ENCODE measurements around the gene BOLA2.
"Not testable (repeated sequence)": the region's sequence is repeated elsewhere in the genome, so short reads cannot be mapped to it uniquely, and the experiment has no call there.

The BOLA2 gene

DNA sequence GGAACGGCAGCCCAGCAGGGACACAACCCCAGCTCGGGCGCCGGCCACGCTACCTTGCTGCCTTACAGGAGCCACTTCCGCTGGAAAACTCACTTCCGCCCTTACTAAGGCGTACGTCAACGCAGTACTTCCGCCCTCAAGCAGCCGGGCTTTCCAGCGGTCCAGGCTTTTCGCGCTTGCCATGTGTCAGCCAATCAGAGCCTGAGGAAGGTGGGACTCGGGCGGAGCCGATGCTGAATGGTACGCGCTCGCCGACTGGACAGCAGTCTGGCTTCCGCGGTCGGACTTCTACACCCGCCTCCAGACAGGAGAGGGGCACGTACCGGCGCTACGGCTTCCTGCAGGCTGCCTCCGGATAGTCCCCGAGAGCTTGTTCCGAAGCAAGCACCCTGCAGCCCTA, at the start of gene BOLA2, which contains the start of gene SLX1B:
BOLA2 (minus strand) TSS at position 83 of the 400 bp plus-strand sequence. CDS start 98 bp downstream, outside the sequence.
SLX1B (plus strand) TSS at position 265 of the 400 bp plus-strand sequence.
- not testable (repeated sequence) for H3K4me3 ChIP-seq (replicated peaks; ENCODE audit: low read depth, low read length); DNase-seq (ENCODE audit: extremely low read depth, low read depth)

DNA sequence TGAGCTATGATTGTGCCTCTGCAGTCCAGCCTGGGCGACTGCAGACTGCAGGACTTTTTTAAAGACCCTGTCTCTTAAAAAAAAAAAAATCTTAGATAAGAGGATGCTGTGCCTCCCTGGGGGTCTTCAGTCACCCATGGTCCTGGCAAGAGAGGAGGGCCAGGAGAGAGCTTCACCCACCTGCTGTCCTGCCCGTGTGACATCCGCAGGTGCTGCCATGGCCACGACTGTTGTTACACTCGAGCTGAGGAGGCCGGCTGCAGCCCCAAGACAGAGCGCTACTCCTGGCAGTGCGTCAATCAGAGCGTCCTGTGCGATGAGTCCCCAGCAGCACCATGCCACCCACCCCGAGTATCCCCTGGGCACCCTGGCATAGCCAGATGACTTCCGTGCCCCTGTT, 28.1 kb upstream of the BOLA2 start:
- not testable (repeated sequence) for H3K4me3 ChIP-seq (replicated peaks; ENCODE audit: low read depth, low read length); DNase-seq (ENCODE audit: extremely low read depth, low read depth)

DNA sequence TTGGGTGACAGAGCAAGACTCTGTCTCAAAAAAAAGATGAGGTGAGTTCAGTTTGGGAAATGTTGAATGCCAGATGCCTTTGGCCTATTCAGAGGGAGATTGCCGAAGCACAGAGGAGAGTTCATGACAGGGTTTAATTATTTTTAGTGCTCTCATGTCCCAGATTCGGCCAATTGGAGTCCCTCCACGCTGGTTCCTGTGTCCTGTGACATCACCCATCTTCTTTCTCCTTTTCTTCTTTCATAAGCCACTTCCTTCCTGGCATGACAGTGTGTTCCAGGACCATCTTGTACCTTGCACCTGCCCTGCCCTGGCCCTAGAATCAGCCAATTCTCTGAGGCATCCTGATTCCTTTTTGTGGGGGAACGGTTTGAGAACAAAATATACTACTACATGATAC, 17.9 kb upstream of the BOLA2 start:
- H3K4me3 ChIP-seq (replicated peaks; ENCODE audit: low read depth, low read length); DNase-seq (ENCODE audit: extremely low read depth, low read depth): not testable (repeated sequence)

DNA sequence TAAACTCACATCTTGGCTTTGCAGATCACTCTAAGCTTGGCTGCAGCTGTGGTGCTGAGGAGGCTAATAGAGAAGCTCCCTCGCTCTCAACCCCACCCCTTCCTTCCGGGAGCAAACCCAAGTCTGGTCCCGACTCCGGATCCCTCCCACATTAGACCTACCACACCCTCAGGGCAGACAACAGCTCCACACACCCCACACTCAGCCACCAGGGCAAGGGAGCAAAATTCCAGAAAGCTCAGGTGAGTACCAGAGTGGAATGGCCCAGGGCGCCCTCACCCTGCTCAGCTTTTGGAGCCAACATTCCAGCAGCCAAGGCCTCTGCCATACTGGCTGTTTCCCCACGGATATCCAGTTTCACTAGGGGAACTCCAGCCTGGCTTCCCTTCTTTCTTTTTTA, 15.5 kb upstream of the BOLA2 start:
- DNase-seq (ENCODE audit: extremely low read depth, low read depth); H3K4me3 ChIP-seq (replicated peaks; ENCODE audit: low read depth, low read length): not testable (repeated sequence)

DNA sequence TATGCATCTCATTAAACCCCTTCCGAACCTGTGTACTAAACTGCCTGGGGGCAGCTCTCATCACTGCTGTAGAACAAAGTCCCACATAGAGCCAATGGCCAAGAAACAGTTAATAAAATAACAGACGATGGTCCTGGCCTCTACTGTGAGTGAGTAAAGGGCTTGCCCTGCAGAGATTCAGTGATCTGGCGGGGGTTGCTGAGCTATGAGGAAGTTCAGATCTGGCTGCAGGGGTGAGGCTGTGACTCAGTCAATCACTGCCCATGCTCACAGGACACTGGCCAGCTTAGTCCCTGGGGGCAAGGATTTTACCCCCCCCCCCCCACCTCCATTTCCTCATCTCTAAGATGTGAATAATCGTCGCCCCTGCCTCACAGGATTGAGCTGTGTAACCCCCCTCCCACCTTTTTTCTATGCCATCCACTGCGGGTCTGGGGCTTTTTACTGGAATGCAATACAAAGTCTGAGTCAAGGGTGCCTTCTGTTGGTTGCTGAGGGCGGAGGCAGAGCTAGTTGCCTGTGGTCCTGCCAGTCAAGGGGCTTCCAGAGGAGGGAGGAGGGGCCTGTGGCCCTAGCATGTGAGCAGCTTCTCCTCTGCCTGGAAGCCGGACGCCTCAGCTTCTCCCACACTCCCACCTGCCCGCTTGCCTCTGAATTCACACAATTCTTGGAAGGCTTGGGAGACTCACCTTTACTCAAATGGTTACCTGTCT, 13.7 kb upstream of the BOLA2 start:
- not testable (repeated sequence) for DNase-seq (ENCODE audit: extremely low read depth, low read depth); H3K4me3 ChIP-seq (replicated peaks; ENCODE audit: low read depth, low read length)

DNA sequence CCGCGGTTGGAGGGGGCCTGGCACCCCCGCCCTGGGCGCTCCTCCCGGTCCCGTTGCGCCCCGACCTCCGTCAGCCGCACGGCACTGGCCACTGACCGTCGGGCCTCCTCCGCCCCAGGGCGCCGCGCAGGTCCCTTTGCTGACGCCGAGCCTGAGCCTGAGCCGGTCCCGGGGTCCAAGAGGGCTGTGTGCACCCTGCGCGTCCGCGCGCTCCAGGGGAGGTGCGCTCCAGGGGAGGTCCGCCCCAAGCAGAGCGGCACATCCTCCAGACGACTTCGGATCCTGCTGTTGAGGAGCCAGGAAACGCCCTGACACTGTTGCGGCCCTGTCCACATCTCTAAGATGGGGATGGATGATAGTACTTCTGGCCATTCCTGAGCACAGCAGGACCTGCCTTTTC, 12.8 kb upstream of the BOLA2 start:
- not testable (repeated sequence) for DNase-seq (ENCODE audit: extremely low read depth, low read depth); H3K4me3 ChIP-seq (replicated peaks; ENCODE audit: low read depth, low read length)

DNA sequence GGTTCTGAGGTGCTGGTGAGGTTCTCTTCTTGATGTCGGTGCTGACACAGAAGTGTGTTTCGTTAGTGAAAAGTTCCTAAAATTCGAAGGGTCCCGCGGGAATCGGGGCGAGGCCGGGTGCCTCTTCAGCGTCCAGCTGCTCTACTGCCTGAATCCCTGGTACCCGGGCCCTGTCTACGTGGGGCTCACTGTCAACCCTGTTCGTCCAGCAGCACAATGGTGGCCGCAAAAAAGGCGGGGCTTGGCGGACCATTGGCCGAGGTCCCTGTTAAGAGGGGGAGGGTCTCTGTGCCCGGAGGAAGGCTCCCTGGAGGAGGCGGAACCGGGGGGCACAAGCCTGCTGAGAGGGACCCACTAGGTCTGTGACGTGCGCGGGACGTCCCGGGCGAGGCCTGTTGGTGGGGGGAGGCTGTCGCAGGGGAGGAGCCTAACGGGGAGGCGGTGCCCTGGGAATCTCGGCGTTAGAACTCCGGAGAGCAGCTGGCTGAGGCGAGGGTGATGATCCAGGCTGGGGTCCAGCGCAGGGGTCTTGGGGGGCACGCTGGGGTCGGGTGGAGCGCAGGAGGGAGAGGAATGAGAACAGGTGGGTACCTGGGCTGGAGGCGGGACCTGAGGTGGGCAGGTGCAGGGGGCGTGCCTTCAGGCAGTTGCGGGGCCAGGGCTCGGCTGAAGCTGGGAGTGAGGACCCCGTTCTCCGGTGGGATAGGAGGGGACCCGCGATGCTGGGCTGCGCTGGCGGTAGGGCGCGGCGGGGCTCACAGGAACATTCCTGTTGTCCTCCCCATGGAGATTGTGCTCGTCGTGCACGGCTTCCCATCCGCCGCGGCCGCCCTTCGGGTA, 12.1 kb upstream of the BOLA2 start:
- H3K4me3 ChIP-seq (replicated peaks; ENCODE audit: low read depth, low read length); DNase-seq (ENCODE audit: extremely low read depth, low read depth): not testable (repeated sequence)

DNA sequence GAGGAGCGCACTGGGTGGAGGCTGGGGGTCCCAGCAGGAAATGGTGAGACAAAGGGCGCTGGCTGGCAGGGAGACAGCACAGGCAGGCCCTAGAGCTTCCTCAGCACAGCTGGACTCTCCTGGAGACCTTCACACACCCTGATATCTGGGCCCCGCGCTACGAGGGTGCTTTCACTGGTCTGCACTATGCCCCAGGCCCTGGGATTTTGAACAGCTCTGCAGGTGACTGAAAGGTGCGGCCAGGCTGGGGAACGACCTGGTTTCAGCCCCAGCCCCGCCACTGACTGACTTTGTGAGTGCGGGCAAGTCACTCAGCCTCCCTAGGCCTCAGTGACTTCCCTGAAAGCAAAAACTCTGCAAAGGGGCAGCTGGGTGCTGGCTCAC, 6.5 kb upstream of the BOLA2 start:
- H3K4me3 ChIP-seq (replicated peaks; ENCODE audit: low read depth, low read length); DNase-seq (ENCODE audit: extremely low read depth, low read depth): not testable (repeated sequence)

DNA sequence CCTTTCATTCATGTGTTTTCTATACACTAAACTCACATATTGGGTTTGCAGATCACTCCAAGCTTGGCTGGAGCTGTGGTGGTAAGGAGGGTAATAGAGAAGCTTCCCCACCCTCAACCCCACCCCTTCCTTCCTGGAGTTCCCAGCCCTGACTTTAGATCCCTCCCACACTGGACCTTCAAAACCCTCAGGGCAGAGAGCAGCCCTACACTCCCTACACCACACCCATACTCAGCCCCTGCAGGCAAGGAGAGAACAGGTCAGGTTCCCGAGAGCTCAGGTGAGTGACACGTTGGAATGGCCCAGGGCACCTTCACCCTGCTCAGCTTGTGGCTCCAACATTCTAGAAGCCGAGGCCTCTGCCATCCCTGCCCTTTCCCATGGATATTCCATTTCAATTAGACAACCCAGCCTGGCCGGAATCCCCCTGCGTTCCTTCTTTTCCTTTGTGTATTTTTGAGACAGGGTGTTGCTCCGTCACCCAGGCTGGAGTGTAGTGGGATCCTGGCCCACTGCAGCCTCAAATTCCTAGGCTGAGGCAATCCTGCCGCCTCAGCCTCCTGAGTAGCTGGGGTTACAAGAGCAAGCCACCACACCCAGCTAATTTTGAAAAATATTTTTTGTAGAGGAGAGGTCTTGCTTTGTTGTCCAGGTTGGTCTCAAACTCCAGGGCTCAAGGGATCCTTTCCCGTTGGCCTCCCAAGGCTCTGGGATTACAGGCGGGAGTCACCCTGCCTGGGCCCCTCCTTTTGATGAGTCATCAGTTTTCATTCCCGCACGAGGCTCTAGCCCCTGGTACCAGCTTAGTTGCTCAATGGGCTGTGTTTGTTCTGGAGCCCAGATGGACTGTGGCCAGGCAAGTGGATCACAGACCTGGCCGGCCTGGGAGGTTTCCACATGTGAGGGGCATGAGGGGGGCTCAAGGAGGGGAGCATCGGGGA, 5.8 kb upstream of the BOLA2 start, which contains the start of gene SULT1A4:
SULT1A4 (plus strand) TSS at position 208 of the 941 bp plus-strand sequence. CDS start 1,473 bp downstream, outside the sequence.
- DNase-seq (ENCODE audit: extremely low read depth, low read depth); H3K4me3 ChIP-seq (replicated peaks; ENCODE audit: low read depth, low read length): not testable (repeated sequence)

DNA sequence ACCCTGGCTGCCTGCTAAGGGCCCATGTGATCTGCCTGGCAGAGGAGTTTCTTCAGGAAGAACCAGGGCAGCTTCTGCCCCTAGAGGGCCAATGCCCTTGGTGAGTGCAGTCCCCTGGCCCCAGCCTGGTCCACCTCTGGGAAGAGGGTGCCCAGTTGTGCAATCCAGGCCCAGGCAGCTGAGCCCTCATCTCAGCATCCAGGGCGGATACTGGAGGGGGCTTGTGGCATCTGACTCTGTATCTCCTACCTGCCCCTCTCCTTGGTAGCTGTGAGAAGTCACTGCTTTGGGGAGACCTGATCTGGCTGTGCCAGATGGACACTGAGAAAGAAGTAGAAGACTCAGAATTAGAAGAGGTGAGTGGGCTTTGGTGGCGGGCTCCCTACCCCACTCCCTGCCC, 3.5 kb upstream of the BOLA2 start:
- not testable (repeated sequence) for H3K4me3 ChIP-seq (replicated peaks; ENCODE audit: low read depth, low read length); DNase-seq (ENCODE audit: extremely low read depth, low read depth)

DNA sequence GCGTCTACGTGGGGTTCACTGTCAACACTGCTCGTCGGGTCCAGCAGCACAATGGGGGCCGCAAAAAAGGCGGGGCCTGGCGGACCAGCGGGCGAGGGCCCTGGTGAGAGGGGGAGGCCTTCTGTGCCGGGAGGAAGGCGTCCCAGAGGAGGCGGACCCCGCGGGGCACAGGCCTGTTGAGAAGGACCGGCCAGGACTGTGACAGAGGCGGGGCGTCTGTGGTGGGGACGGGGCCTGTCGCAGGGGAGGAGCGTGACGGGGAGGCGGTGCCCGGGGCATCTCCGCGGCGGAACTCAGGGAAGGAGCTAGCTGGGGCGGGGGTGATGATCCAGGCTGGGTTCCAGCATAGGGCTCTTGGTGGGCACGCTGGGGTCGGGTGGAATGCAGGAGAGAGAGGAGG, 677 bp upstream of the BOLA2 start:
- DNase-seq (ENCODE audit: extremely low read depth, low read depth); H3K4me3 ChIP-seq (replicated peaks; ENCODE audit: low read depth, low read length): not testable (repeated sequence)

DNA sequence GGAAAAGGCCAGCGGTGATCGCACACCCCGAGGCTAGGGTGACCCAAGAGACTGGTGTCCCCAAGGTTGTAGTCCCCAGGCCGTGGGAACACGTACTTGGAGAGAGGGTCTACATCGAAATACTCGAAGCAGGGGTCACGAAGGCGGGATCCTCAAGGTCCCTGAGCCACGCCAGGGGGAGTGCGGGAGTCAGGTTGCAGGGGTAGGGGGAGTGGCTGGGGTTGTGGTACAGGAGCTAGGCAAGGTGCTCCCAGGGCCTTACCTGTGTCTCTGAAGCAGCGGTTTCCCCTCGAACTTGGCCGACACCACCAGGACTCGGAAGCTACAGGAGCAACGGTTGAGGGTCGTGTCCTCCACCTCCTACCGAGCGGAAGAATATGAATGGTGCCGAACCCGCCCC, 397 bp downstream of the BOLA2 start:
- not testable (repeated sequence) for H3K4me3 ChIP-seq (replicated peaks; ENCODE audit: low read depth, low read length); DNase-seq (ENCODE audit: extremely low read depth, low read depth)

DNA sequence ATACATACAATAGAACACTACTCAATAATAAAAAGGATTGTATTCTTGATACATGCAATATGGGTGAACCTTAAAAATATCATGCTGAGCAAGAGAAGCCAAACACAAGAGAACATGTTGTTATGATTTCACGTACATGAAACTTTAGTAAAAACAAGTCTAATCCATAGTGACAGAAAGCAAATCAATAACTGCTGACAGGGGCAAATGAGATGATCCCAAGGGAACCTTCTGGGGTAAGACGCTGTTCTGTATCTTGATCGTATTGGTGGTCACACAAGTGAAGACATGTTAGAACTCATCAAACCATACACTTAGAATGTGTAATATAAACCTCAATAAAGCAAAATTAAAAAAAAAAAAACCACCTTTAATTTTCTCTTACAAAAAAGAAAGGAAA, 28.8 kb downstream of the BOLA2 start:
- not testable (repeated sequence) for DNase-seq (ENCODE audit: extremely low read depth, low read depth); H3K4me3 ChIP-seq (replicated peaks; ENCODE audit: low read depth, low read length)

DNA sequence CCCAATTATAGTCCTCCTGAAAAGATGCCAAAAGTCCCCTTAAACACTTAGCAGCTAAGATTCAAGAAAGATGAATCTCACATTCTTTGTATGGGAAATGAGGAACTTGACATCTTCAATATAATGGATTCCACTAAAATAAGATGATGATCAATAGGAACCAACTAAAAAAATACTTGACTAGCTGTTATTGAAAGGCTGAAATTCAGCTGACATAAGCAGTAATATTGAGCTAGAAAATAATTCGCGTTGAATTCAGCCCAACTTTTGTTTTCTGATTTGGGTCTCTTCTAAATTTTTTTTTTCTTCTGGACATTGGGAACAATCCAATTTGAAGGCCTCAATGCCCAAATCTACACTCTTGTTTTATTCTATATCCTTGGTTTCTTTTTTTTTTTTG, 30.6 kb downstream of the BOLA2 start:
- not testable (repeated sequence) for DNase-seq (ENCODE audit: extremely low read depth, low read depth); H3K4me3 ChIP-seq (replicated peaks; ENCODE audit: low read depth, low read length)

DNA sequence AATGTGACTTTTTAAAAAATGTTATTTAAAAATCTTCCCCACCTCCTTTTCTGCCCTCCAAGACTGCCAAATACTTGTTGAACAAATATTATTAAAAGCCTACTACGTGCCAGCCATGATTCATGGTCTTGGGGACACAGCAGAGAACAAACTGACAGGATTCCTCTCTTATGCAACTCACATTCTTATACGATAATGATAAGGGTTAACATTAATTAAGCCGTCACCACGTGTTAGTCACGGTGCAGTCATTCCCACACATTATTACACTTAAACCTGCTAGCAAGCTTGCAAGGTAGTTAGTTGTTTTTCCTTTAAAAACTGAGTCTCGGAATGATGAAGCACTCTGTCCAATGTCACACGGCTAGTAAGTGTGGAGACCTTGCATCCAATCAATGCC, 48.9 kb downstream of the BOLA2 start:
- H3K4me3 ChIP-seq (replicated peaks; ENCODE audit: low read depth, low read length); DNase-seq (ENCODE audit: extremely low read depth, low read depth): not testable (repeated sequence)
